AG20443 (cell line): ENCODE data around the gene STX16.
A peak's percentile ranks its signal among the peaks of the same experiment; 100 is the strongest.

Source experiments
- DNase-seq: peaks from one replicate; pipeline ENCODE4 v3.0.0; 2012; ENCODE audit warnings: low spot score, mixed read lengths

The STX16 gene

GRCh38 chr20:58697867-58698703 lies 47.0 kb downstream of the STX16 start:
- no peak for DNase-seq

- DNase-seq, result no peak
These were observed 47.9 kb downstream of the STX16 start for GRCh38 chr20:58698741-58699622.

DNA sequence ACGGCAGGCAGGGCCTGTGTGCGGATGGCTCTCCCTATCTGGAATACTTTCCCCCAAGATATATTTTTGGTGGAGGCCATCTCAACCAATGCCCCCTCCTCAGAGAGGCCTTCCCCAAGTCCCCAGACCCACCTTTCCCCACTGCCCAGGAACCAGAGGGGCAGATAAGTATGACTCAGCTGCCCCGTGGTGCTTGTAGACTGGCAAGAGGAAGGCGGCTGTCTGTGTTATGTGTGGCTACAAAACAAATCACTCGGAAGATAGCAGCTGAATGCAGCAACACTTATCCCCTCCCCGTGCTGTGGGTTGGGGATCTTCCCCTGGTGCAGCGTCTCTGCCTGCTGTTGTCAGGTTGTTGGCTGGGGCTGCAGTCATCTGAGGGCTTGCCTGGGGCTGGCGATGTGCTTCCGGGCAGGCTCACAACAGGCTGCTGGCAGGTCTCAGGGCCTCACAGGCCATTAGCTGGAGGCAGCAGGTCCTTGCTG lies 48.6 kb downstream of the STX16 start:
- DNase-seq, result no peak

DNA sequence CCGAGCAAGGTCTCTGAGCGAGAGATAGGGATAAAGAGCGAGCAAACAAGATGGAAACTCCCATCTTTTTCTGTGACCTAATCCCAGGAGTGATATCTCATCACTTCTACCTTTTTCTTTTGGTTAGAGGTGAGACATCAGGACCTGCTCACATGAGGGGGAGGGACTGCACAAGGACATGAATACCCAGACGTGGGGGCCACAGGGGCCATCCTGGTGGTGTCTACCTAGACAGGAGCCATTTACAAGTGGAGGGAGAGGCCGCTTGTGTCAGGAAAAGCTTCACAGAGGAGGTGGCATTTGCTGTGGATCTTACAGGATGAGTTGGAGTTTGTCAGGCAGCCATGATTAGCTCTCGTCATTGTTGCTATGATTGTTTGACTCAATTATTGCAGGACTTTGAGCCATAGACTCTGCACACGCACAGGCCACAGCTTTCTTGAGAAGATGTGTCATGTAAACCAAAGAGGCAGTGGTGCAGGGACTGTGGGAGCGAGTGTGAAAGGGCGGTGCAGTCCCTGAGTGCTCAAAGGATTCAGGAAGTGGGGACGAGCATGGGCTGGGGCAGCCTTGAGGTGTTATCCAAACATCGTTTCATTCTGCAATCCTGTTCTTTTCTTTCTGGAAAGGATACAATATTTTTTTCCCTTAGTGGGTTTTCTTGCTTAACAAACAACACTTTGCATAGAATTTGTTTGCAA lies 49.2 kb downstream of the STX16 start:
- DNase-seq, result no peak

GRCh38 chr20:58700823-58701222 lies 49.7 kb downstream of the STX16 start:
- no peak for DNase-seq

- DNase-seq, result no peak
These were observed 50.5 kb downstream of the STX16 start for GRCh38 chr20:58701431-58702160.

GRCh38 chr20:58702161-58702510 lies 51.1 kb downstream of the STX16 start:
- no peak for DNase-seq

- DNase-seq, result no peak
These were observed 52.0 kb downstream of the STX16 start for GRCh38 chr20:58702859-58703648.

GRCh38 chr20:58703765-58704371 lies 52.8 kb downstream of the STX16 start:
- DNase-seq, result no peak

GRCh38 chr20:58705208-58705926 lies 54.3 kb downstream of the STX16 start:
- DNase-seq, result no peak

GRCh38 chr20:58706150-58706892 lies 55.2 kb downstream of the STX16 start:
- no peak for DNase-seq

- DNase-seq, result no peak
These were observed 56.0 kb downstream of the STX16 start for GRCh38 chr20:58706975-58707681.

GRCh38 chr20:58707770-58708169 lies 56.7 kb downstream of the STX16 start:
- no peak for DNase-seq

DNA sequence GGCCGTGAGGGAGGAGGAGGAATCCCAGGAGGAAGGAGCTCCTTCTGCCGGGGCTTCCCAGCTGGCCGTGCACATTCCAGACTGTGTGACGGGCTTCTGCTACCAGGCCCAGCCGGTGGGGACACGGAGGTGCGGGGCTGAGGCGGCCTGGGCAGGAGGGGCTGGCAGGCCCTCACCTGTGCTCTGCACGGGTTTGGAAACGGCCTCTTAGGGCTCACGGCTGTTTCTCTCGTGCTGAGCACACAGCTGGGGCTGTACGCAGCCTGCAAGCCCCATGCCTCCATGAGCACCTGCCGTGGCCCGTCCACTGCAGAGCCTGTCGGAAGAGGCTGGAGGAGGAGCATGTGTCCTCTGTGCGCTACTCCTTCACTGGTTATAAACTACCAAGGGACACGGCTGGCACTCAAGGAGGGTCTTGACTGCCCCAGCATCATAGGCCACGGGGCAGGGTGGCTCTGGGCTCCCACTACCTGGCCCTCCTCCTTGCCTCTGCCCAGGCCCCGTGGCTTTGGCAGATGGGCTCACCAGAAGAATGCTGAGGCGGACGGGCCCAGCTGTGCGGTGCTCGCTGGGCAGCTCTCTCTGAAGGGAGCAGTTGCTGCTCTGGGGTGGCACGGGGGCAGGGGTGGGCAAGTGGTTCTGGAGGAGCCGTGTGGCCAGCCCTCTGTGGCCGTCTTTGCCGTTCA lies 57.3 kb downstream of the STX16 start:
- peak; percentile 7 for DNase-seq

- peak; percentile 2 for DNase-seq
These were observed 58.1 kb downstream of the STX16 start for GRCh38 chr20:58709013-58709702.

DNA sequence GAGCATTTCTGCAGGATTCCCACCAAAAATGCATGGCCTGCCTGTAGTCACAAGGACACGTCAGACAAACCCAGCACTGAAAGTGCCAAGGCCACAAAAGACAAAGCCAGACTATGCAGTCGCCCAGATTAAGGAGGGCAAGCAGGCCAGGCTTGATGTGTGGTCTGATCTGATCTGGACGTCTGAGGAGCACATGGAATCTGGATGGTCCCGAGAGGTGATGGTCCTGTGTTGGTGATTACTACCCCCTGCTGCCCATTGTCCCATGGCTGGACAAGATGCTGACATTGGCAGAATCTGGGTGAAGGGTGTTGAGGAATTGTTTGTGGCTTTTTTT lies 58.6 kb downstream of the STX16 start:
- peak; percentile 6 for DNase-seq
